ENCODE data around the gene A3GALT2. TPM values are rescaled to one million over a fixed set of nuclear protein-coding genes. Genes with fewer than 3 reads are reported as not detected.

Gene A3GALT2
- total RNA-seq, 1 donor from 2014 or later = not detected

GRCh38 chr1:33274446-33274845 is 46.5 kb downstream of the A3GALT2 start:
- Histone ChIP-seq H3K27ac (peak overlapping the region in 1 of 2 donors; percentile 39), H3K36me3 (peaks cover 20 to 50% of the 10 kb centered on the region in 2 donors), H3K4me3 (no peak overlapping the region), H3K27me3 (no peaks in the 10 kb centered on the region), H3K9me3 (no peaks in the 10 kb centered on the region), H3K4me1 (peaks cover 0 to 35% of the 10 kb centered on the region in 2 donors)
- no peak for DNase-seq (ENCODE audit: low spot score in 2 of 2)
- no peak for TF ChIP-seq CTCF (IDR thresholded peaks at IDR 0.05)
- intact Hi-C loops (cut with DNase I) = no loop called here

DNA sequence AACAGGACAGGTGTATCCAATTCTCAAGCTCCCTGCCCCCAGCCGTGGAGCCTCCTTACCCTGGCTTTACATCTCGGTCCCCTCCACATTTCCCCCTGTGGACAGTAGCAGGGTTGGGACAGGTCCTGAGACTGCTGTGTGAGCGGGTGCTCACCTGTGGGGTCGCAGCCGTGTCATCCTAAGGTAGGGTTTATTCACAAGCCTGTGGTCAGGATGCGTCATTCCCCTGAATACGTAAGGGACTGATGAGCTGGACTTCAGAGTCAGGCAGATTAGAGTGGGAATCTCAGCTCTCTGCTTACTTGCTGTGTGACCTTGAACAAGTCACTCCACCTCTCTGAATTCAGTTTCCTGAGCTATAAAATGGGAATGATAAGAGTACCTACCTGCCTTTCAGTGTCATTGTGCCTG is 46.9 kb downstream of the A3GALT2 start:
- Histone ChIP-seq H3K9me3 (no peaks in the 10 kb centered on the region), H3K27ac (peak overlapping the region; percentile 36 to 39), H3K4me1 (peaks cover 0 to 40% of the 10 kb centered on the region in 2 donors), H3K27me3 (no peaks in the 10 kb centered on the region), H3K4me3 (no peak overlapping the region), H3K36me3 (peaks cover 20 to 48% of the 10 kb centered on the region in 2 donors)
- intact Hi-C loops (cut with DNase I) = no loop called here
- DNase-seq (ENCODE audit: low spot score in 2 of 2) = no peak
- no peak for TF ChIP-seq CTCF (IDR thresholded peaks at IDR 0.05)

GRCh38 chr1:33273406-33273805 is 47.5 kb downstream of the A3GALT2 start:
- intact Hi-C loops (cut with DNase I) = no loop called here
- no peak for DNase-seq (ENCODE audit: low spot score in 2 of 2)
- Histone ChIP-seq H3K36me3 (peaks cover 20 to 42% of the 10 kb centered on the region in 2 donors), H3K4me3 (no peak overlapping the region), H3K27ac (peak overlapping the region; percentile 36 to 39), H3K9me3 (no peaks in the 10 kb centered on the region), H3K4me1 (peaks cover 0 to 45% of the 10 kb centered on the region in 2 donors), H3K27me3 (no peaks in the 10 kb centered on the region)
- no peak for TF ChIP-seq CTCF (IDR thresholded peaks at IDR 0.05)

GRCh38 chr1:33272930-33273329 is 48.0 kb downstream of the A3GALT2 start:
- intact Hi-C loops (cut with DNase I) = no loop called here
- no peak for DNase-seq (ENCODE audit: low spot score in 2 of 2)
- Histone ChIP-seq H3K4me1 (peaks cover 0 to 49% of the 10 kb centered on the region in 2 donors), H3K27me3 (no peaks in the 10 kb centered on the region), H3K27ac (peak overlapping the region; percentile 28 to 36), H3K36me3 (peaks cover 20 to 37% of the 10 kb centered on the region in 2 donors), H3K9me3 (no peaks in the 10 kb centered on the region), H3K4me3 (no peak overlapping the region)
- no peak for TF ChIP-seq CTCF (IDR thresholded peaks at IDR 0.05)

DNA sequence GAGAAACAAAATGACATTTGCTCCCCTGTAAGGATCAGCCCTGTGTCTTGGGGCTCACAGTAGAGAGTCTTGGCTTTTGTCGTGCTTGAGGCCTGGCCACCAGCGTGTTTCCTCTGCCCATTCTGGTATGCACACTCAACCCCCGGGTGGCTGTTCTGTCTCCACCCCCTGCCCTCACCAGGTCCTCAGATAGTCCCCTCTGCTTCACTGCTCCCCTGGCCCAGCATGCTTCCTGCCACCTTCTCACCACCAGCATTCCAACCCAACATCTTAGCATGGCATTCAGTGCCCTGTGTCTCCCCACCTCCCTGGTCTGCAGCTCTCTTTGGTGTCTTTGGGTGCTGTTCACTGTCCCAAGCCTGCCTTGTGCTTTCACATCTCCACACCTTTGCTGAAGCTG is 48.4 kb downstream of the A3GALT2 start:
- Histone ChIP-seq H3K27ac (peak overlapping the region; percentile 28 to 36), H3K9me3 (no peaks in the 10 kb centered on the region), H3K36me3 (peaks cover 16 to 33% of the 10 kb centered on the region in 2 donors), H3K4me1 (peaks cover 0 to 52% of the 10 kb centered on the region in 2 donors), H3K27me3 (no peaks in the 10 kb centered on the region), H3K4me3 (no peak overlapping the region)
- no peak for TF ChIP-seq CTCF (IDR thresholded peaks at IDR 0.05)
- DNase-seq (ENCODE audit: low spot score in 2 of 2) = no peak
- intact Hi-C loops (cut with DNase I) = no loop called here
